HG03442 (cell line): Measurements from ENCODE around the gene KCNMB1.
A peak's percentile ranks its signal among the peaks of the same experiment; 100 is the strongest.

Experiments used
- ATAC-seq: cut with Tn5 transposase; IDR thresholded peaks from one replicate; pipeline ENCODE4 v1.9.1; 2021; ENCODE audit warnings: mild to moderate bottlenecking, moderate library complexity; ENCODE audit not compliant: unreplicated experiment

KCNMB1 gene

GRCh38 chr5:170388818-170389549 lies at the start of gene KCNMB1:
Gene KCNMB1, minus strand, starts transcription at chr5:170389367. Its CDS starts 3,920 bp downstream, at chr5:170385447.
- no peak for ATAC-seq

DNA sequence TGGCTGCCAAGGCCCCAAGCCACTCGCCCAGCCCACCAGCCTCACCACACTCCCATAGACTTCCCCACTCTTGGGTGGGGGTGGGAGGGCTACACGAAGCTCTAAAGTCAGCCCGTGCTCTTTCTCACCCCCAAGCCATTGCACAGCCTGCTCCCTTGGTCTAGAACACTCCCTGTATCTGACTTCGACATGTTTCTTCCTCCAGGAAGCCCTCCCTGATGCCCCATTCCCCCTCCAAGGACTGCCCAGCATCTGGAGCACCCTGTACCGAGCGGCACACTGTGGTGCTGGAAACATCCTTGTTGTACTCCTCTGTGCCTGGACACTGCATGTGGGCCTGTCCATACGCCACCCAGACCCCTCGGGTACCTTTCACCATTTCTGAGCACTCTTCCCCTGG lies 49.4 kb upstream of the KCNMB1 start:
- ATAC-seq: no peak

- ATAC-seq: no peak
These were observed 48.6 kb upstream of the KCNMB1 start for GRCh38 chr5:170437621-170438375.

DNA sequence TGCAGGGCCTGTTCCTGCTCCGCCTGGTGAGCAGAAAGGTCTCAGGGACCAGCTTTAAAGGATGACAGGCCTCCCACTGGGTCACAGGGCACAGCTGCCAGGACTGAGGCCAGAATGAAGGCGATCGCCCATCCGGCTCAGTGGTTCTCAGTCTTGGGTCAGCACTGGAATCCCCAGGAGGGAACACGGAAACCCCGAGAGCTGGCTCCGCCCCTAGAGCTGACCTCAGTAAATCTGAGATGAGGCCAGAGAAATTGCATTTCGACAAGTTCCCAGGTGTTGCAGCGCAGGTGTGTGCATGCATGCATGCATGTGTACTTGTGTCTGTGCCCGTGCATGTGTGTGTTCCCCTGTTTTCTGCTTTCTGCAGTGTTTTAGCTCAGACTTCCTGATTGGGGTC lies 47.2 kb upstream of the KCNMB1 start:
- no peak for ATAC-seq

GRCh38 chr5:170434966-170435605 lies 45.9 kb upstream of the KCNMB1 start:
- ATAC-seq: peak; percentile 75

DNA sequence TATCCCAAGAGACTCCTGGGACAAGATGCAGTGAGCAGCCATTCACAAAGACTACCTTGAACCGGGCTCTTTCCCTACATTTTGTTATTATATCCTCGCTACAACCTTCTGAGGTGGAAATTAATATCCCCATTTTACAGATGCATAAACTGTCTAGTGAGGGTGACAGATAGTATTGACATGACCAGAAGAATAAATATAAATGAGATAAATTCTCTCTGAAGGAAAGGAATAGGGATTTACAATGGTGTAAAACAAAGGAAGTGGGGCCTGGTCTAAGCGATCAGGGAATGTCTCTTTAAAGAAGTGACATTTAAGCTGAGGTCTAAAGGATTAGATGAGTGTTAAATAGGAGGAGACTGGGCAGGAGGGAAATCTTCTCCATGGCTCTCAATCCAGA lies 43.5 kb upstream of the KCNMB1 start:
- no peak for ATAC-seq

GRCh38 chr5:170431571-170431970 lies 42.4 kb upstream of the KCNMB1 start:
- no peak for ATAC-seq

- ATAC-seq: no peak
These were observed 41.8 kb upstream of the KCNMB1 start for GRCh38 chr5:170430866-170431437.

GRCh38 chr5:170430256-170430655 lies 41.1 kb upstream of the KCNMB1 start:
- no peak for ATAC-seq

DNA sequence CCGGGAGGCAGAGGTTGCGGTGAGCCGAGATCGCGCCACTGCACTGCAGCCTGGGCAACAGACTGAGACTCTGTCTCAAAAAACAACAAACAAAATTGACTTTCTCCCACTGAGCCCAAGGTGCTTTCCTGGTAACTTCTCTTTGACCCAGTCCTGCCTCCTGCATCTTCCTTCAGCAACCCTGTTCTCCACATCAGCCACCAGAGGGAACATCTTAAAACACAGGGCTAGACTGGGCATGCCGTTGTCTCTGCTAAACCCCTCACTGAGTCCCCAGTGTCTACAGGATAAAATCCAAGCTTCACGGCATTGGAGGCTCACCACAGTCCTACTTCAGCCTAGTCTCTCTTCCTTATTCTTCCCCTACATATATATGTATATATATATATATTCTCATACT lies 39.8 kb upstream of the KCNMB1 start:
- ATAC-seq: no peak

DNA sequence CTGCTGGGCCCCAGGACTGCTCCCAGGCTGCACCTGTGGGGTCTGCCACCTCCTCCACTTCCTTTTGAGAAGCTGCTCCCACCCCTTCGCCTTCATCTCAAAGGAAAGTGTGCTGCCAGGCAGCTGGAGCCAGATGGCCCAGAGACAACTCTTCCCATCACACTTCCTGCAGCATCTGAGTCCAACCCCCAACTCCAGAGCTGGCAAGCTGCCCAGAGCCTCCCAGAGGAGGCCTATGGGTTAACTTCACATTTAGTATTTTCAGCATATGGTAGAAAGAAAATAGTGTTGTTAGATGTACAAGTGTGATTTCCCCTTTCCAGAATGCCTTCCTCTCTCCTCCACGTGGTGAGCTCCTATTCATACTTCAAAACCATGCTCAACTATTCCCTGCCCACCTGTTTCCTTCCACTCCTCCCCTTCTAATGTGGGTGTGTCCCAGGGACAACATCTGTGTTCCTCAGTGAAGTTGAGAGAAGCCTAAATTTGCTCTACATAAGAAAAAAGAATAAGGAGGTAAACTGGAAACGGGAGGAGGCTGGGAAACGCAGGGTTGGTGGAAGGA lies 38.6 kb upstream of the KCNMB1 start:
- ATAC-seq: no peak

- no peak for ATAC-seq
These were observed 37.6 kb upstream of the KCNMB1 start for GRCh38 chr5:170426786-170427185.

- no peak for ATAC-seq
These were observed 37.1 kb upstream of the KCNMB1 start for GRCh38 chr5:170426149-170426767.

GRCh38 chr5:170425731-170426130 lies 36.6 kb upstream of the KCNMB1 start:
- ATAC-seq: no peak

DNA sequence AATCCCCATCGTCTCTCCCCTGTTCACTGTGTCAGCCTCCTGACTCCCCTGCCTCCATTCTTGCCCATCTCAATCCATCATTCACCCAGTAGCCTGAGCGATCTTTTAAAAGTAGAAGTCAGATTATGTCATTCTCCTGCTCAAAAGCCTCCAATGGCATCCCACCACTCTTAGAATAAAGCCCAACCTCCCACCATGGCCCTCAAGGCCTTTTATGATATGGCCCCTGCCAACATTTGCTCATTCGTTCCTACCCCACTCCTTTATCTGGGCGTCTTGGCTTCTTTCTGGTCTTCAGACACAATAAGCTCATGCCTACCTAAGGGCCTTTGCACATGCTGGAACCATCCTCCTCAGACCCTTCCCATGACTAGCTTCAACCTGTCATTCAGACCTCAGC lies 35.5 kb upstream of the KCNMB1 start:
- ATAC-seq: no peak

GRCh38 chr5:170423692-170424091 lies 34.5 kb upstream of the KCNMB1 start:
- ATAC-seq: no peak

- ATAC-seq: no peak
These were observed 32.7 kb upstream of the KCNMB1 start for GRCh38 chr5:170421826-170422225.

DNA sequence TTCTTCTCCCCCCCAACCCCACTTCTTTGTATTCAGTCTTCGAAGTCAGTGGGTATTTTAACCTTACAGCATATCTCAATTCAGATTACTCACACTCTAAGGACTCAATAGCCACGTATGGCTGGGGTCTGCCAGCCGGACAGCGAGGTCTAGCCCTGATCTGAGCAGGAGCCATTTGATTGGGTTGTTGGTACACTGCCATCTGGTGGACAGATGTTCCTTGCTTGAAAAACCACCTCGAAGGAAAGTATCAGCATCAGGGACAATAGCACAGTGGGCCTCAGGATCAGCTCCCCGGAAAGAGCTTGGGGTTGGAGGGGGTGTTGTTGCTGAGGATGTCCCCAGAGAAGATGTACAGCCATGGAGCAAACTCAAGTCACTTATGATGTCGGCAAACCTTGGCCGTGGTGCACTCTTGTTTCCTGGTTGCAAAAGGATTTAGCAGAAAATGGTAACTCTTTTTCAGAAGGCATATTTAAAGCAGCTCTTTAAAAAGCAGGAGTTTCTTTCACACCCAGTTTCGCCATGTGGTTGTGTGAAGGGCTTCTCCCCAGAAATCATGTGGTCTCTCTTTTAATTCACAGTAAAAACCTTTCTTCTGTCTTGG lies 31.7 kb upstream of the KCNMB1 start:
- peak; percentile 55 for ATAC-seq

- no peak for ATAC-seq
These were observed 30.5 kb upstream of the KCNMB1 start for GRCh38 chr5:170419643-170420042.

- no peak for ATAC-seq
These were observed 29.6 kb upstream of the KCNMB1 start for GRCh38 chr5:170418736-170419135.
